ENCODE data around the gene PPFIA4. TPM values are rescaled to one million over a fixed set of nuclear protein-coding genes. Genes with fewer than 3 reads are reported as not detected.

Gene PPFIA4
- total and polyA plus RNA-seq, 9 of the 15 experiments (the other 6 are each of a cell fraction or from before 2014, with no cell fraction given), result 0.07 to 12.0 (median 0.70) TPM

GRCh38 chr1:203072002-203072602, 45.8 kb downstream of the PPFIA4 start:
- Histone ChIP-seq H3K4me3 (no peak overlapping the region), H3K4me1 (replicated peaks in 1 of 2; ENCODE audit: control insufficient read depth in 2 of 2, insufficient read depth in 2 of 2, low read length in 2 of 2) (peaks cover 0 to 10% of the 10 kb centered on the region in 2 experiments; a peak in 2 of 5 replicates), H3K4me2 (ENCODE audit: insufficient read depth, low read length) (no peak overlapping the region), H2AFZ (ENCODE audit: low read depth, low read length) (no peak overlapping the region), H3K27me3 (ENCODE audit: control insufficient read depth in 2 of 2, insufficient read depth in 2 of 2, low read length in 2 of 2) (peaks cover 42 to 73% of the 10 kb centered on the region in 2 experiments), H3K36me3 (ENCODE audit: control insufficient read depth, insufficient read depth, low read length) (no peaks in the 10 kb centered on the region), H3K9me1 (ENCODE audit: control insufficient read depth, insufficient read depth, low read length) (no peaks in the 10 kb centered on the region), H3K9me3 (replicated peaks; ENCODE audit: control insufficient read depth, insufficient read depth, low read depth, low read length) (no peaks in the 10 kb centered on the region), H3K27ac (ENCODE audit: extremely low read depth, low read depth, low read length) (no peak overlapping the region), H3K9ac (ENCODE audit: insufficient read depth in 1 of 2, low read depth in 2 of 2, low read length in 2 of 2) (no peak overlapping the region), H4K20me1 (replicated peaks; ENCODE audit: control insufficient read depth, insufficient read depth, low read length) (peaks cover 16% of the 10 kb centered on the region; the same call in 1 of the 2 replicates), H3K79me2 (ENCODE audit: control insufficient read depth, insufficient read depth, low read length) (no peaks in the 10 kb centered on the region)
- ChIA-PET POLR2A (interaction anchor here (1.0 to 1.2 kb wide), 2 partner anchors 13 to 16 kb away, joined by 3 read pairs; no protein-coding TSS in a partner anchor), CTCF (ENCODE audit: low intra/inter-chr PET ratio) (no interaction called here)
- in situ Hi-C loops (cut with MboI) (no loop called here), intact Hi-C loops (cut with micrococcal nuclease) (no loop called here)
- FAIRE-seq (peak; percentile 19), ATAC-seq (peak; percentile 42), DNase-seq (ENCODE audit: extremely low read depth in 1 of 4, low spot score in 3 of 4) (no peak)
- no TSS peak for BruUV-seq (replicated peaks)
- WGBS (ENCODE audit: insufficient coverage, low coverage, missing lambda C conversion rate), result 13% methylated on average over 7 of the region's 7 CpGs
- TF ChIP-seq NCOA1 (IDR thresholded peaks at IDR 0.05; ENCODE audit: low read depth) (no peak), CXXC5 (CRISPR knock-in tag; IDR thresholded peaks at IDR 0.05) (no peak), ZNF512 (tag; IDR thresholded peaks at IDR 0.05) (no peak), PURB (CRISPR knock-in tag; IDR thresholded peaks at IDR 0.05; ENCODE audit: low read depth) (no peak), STAG1 (CRISPR knock-in tag; IDR thresholded peaks at IDR 0.05; ENCODE audit: borderline replicate concordance) (no peak), SMARCA5 (IDR thresholded peaks at IDR 0.05) (no peak), ZBTB43 (CRISPR knock-in tag; IDR thresholded peaks at IDR 0.05) (no peak), TOE1 (IDR thresholded peaks at IDR 0.05; ENCODE audit: borderline replicate concordance) (no peak), TOE1 (CRISPR knock-in tag; IDR thresholded peaks at IDR 0.05; ENCODE audit: borderline replicate concordance, low read depth) (no peak), ZNF589 (CRISPR knock-in tag; IDR thresholded peaks at IDR 0.05; ENCODE audit: low read depth) (peak; percentile 43; the same call in 1 of the 2 replicates), BCL6 (CRISPR knock-in tag; IDR thresholded peaks at IDR 0.05) (no peak), RAD21 (CRISPR knock-in tag; conservative IDR thresholded peaks at IDR 0.05 in 1 of 2, IDR thresholded peaks at IDR 0.05 in 1 of 2) (no peak), POLR2G (IDR thresholded peaks at IDR 0.05; ENCODE audit: low read depth, low read length) (no peak), BRF1 (IDR thresholded peaks at IDR 0.05; ENCODE audit: borderline replicate concordance, extremely low read depth, insufficient read length) (no peak), SNAPC5 (CRISPR knock-in tag; IDR thresholded peaks at IDR 0.05) (no peak), TRIM24 (IDR thresholded peaks at IDR 0.05) (peak; percentile 63 to 81; a peak in 2 of 4 replicates)
- TF ChIP-seq, protein P1, sequence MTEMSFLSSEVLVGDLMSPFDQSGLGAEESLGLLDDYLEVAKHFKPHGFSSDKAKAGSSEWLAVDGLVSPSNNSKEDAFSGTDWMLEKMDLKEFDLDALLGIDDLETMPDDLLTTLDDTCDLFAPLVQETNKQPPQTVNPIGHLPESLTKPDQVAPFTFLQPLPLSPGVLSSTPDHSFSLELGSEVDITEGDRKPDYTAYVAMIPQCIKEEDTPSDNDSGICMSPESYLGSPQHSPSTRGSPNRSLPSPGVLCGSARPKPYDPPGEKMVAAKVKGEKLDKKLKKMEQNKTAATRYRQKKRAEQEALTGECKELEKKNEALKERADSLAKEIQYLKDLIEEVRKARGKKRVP (CRISPR knock-in tag; IDR thresholded peaks at IDR 0.05), result peak; percentile 80
- TF ChIP-seq, protein P2, sequence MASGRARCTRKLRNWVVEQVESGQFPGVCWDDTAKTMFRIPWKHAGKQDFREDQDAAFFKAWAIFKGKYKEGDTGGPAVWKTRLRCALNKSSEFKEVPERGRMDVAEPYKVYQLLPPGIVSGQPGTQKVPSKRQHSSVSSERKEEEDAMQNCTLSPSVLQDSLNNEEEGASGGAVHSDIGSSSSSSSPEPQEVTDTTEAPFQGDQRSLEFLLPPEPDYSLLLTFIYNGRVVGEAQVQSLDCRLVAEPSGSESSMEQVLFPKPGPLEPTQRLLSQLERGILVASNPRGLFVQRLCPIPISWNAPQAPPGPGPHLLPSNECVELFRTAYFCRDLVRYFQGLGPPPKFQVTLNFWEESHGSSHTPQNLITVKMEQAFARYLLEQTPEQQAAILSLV (tag; IDR thresholded peaks at IDR 0.05), result no peak
